ENCODE data around the gene KRT73. TPM values are rescaled to one million over a fixed set of nuclear protein-coding genes. Genes with fewer than 3 reads are reported as not detected.

The KRT73 gene
- total RNA-seq, 1 experiment from 2014 or later: not detected

- no peak for TF ChIP-seq ZSCAN18 (CRISPR knock-in tag; IDR thresholded peaks at IDR 0.05)
Measured at GRCh38 chr12:52591521-52591920, 26.8 kb downstream of the KRT73 start (continued).

DNA sequence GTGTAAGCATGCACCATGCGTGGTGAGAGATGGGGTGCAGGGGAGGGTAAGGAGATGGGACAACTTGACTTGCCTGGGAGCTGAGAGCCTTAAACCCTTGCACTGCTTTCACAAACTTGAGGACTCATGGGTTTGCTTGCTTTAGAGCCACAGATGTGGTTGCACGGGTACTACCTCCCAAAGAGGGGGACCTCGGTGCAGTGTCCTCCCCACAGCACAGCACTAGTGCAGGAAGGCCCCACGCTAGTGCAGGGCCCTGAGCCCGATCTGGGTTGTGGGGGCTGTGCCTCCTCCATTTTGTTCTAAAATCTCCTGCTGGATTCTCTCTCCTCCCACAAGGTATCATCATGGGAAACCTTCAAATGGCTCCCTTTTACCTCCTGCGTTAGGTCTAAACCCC lies 28.3 kb downstream of the KRT73 start:
- peaks cover 37% of the 10 kb centered on the region for H3K9me3 Mint-ChIP-seq
- CTCF ChIA-PET: interaction anchor here (1.0 kb wide), 1 partner anchor 289 kb away, joined by 3 read pairs; no protein-coding TSS in a partner anchor
- no peaks in the 10 kb centered on the region for H3K4me1 Mint-ChIP-seq
- H3K4me3 Mint-ChIP-seq: no peak overlapping the region
- DNase-seq (ENCODE audit: low spot score): no peak
- POLR2A ChIA-PET: no interaction called here
- peaks cover 16% of the 10 kb centered on the region for H3K36me3 Mint-ChIP-seq
- no peak for ATAC-seq
- H3K27me3 Mint-ChIP-seq (ENCODE audit: low read depth): peaks cover 12% of the 10 kb centered on the region
- no peak overlapping the region for H3K27ac Mint-ChIP-seq
- no peak for TF ChIP-seq ZSCAN18 (CRISPR knock-in tag; IDR thresholded peaks at IDR 0.05)
- TF ChIP-seq E2F4 (CRISPR knock-in tag; IDR thresholded peaks at IDR 0.05; ENCODE audit: borderline replicate concordance, low read depth): no peak
- TF ChIP-seq, protein P1, sequence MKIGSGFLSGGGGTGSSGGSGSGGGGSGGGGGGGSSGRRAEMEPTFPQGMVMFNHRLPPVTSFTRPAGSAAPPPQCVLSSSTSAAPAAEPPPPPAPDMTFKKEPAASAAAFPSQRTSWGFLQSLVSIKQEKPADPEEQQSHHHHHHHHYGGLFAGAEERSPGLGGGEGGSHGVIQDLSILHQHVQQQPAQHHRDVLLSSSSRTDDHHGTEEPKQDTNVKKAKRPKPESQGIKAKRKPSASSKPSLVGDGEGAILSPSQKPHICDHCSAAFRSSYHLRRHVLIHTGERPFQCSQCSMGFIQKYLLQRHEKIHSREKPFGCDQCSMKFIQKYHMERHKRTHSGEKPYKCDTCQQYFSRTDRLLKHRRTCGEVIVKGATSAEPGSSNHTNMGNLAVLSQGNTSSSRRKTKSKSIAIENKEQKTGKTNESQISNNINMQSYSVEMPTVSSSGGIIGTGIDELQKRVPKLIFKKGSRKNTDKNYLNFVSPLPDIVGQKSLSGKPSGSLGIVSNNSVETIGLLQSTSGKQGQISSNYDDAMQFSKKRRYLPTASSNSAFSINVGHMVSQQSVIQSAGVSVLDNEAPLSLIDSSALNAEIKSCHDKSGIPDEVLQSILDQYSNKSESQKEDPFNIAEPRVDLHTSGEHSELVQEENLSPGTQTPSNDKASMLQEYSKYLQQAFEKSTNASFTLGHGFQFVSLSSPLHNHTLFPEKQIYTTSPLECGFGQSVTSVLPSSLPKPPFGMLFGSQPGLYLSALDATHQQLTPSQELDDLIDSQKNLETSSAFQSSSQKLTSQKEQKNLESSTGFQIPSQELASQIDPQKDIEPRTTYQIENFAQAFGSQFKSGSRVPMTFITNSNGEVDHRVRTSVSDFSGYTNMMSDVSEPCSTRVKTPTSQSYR (CRISPR knock-in tag; IDR thresholded peaks at IDR 0.05): no peak
- no peak for TF ChIP-seq NR1H2 (CRISPR knock-in tag; IDR thresholded peaks at IDR 0.05)
- TF ChIP-seq, protein P2, sequence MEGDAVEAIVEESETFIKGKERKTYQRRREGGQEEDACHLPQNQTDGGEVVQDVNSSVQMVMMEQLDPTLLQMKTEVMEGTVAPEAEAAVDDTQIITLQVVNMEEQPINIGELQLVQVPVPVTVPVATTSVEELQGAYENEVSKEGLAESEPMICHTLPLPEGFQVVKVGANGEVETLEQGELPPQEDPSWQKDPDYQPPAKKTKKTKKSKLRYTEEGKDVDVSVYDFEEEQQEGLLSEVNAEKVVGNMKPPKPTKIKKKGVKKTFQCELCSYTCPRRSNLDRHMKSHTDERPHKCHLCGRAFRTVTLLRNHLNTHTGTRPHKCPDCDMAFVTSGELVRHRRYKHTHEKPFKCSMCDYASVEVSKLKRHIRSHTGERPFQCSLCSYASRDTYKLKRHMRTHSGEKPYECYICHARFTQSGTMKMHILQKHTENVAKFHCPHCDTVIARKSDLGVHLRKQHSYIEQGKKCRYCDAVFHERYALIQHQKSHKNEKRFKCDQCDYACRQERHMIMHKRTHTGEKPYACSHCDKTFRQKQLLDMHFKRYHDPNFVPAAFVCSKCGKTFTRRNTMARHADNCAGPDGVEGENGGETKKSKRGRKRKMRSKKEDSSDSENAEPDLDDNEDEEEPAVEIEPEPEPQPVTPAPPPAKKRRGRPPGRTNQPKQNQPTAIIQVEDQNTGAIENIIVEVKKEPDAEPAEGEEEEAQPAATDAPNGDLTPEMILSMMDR (IDR thresholded peaks at IDR 0.05): no peak
- no peak for TF ChIP-seq NR3C1 (CRISPR knock-in tag; conservative IDR thresholded peaks at IDR 0.05; ENCODE audit: low read depth)
- TF ChIP-seq SOX15 (CRISPR knock-in tag; IDR thresholded peaks at IDR 0.05): no peak
- TF ChIP-seq, protein P3, sequence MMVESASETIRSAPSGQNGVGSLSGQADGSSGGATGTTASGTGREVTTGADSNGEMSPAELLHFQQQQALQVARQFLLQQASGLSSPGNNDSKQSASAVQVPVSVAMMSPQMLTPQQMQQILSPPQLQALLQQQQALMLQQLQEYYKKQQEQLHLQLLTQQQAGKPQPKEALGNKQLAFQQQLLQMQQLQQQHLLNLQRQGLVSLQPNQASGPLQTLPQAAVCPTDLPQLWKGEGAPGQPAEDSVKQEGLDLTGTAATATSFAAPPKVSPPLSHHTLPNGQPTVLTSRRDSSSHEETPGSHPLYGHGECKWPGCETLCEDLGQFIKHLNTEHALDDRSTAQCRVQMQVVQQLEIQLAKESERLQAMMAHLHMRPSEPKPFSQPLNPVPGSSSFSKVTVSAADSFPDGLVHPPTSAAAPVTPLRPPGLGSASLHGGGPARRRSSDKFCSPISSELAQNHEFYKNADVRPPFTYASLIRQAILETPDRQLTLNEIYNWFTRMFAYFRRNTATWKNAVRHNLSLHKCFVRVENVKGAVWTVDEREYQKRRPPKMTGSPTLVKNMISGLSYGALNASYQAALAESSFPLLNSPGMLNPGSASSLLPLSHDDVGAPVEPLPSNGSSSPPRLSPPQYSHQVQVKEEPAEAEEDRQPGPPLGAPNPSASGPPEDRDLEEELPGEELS (CRISPR knock-in tag; IDR thresholded peaks at IDR 0.05): no peak
- TF ChIP-seq, protein P4, sequence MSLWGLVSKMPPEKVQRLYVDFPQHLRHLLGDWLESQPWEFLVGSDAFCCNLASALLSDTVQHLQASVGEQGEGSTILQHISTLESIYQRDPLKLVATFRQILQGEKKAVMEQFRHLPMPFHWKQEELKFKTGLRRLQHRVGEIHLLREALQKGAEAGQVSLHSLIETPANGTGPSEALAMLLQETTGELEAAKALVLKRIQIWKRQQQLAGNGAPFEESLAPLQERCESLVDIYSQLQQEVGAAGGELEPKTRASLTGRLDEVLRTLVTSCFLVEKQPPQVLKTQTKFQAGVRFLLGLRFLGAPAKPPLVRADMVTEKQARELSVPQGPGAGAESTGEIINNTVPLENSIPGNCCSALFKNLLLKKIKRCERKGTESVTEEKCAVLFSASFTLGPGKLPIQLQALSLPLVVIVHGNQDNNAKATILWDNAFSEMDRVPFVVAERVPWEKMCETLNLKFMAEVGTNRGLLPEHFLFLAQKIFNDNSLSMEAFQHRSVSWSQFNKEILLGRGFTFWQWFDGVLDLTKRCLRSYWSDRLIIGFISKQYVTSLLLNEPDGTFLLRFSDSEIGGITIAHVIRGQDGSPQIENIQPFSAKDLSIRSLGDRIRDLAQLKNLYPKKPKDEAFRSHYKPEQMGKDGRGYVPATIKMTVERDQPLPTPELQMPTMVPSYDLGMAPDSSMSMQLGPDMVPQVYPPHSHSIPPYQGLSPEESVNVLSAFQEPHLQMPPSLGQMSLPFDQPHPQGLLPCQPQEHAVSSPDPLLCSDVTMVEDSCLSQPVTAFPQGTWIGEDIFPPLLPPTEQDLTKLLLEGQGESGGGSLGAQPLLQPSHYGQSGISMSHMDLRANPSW (CRISPR knock-in tag; conservative IDR thresholded peaks at IDR 0.05; ENCODE audit: low read depth): no peak
- no peak for TF ChIP-seq GABPB1 (CRISPR knock-in tag; IDR thresholded peaks at IDR 0.05)
- TF ChIP-seq PRRX2 (CRISPR knock-in tag; IDR thresholded peaks at IDR 0.05): no peak
- no peak for TF ChIP-seq MXD4 (CRISPR knock-in tag; IDR thresholded peaks at IDR 0.05; ENCODE audit: borderline replicate concordance)
- no peak for TF ChIP-seq USF1 (CRISPR knock-in tag; IDR thresholded peaks at IDR 0.05)
- TF ChIP-seq, protein P5, sequence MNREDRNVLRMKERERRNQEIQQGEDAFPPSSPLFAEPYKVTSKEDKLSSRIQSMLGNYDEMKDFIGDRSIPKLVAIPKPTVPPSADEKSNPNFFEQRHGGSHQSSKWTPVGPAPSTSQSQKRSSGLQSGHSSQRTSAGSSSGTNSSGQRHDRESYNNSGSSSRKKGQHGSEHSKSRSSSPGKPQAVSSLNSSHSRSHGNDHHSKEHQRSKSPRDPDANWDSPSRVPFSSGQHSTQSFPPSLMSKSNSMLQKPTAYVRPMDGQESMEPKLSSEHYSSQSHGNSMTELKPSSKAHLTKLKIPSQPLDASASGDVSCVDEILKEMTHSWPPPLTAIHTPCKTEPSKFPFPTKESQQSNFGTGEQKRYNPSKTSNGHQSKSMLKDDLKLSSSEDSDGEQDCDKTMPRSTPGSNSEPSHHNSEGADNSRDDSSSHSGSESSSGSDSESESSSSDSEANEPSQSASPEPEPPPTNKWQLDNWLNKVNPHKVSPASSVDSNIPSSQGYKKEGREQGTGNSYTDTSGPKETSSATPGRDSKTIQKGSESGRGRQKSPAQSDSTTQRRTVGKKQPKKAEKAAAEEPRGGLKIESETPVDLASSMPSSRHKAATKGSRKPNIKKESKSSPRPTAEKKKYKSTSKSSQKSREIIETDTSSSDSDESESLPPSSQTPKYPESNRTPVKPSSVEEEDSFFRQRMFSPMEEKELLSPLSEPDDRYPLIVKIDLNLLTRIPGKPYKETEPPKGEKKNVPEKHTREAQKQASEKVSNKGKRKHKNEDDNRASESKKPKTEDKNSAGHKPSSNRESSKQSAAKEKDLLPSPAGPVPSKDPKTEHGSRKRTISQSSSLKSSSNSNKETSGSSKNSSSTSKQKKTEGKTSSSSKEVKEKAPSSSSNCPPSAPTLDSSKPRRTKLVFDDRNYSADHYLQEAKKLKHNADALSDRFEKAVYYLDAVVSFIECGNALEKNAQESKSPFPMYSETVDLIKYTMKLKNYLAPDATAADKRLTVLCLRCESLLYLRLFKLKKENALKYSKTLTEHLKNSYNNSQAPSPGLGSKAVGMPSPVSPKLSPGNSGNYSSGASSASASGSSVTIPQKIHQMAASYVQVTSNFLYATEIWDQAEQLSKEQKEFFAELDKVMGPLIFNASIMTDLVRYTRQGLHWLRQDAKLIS (CRISPR knock-in tag; IDR thresholded peaks at IDR 0.05; ENCODE audit: borderline replicate concordance): no peak
- TF ChIP-seq, protein P6, sequence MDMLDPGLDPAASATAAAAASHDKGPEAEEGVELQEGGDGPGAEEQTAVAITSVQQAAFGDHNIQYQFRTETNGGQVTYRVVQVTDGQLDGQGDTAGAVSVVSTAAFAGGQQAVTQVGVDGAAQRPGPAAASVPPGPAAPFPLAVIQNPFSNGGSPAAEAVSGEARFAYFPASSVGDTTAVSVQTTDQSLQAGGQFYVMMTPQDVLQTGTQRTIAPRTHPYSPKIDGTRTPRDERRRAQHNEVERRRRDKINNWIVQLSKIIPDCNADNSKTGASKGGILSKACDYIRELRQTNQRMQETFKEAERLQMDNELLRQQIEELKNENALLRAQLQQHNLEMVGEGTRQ (CRISPR knock-in tag; IDR thresholded peaks at IDR 0.05): no peak
- TF ChIP-seq RORB (CRISPR knock-in tag; IDR thresholded peaks at IDR 0.05): no peak
